ENCODE measurements around the gene IL17F. TPM values are rescaled to one million over a fixed set of nuclear protein-coding genes. Genes with fewer than 3 reads are reported as not detected.

Gene IL17F
- total RNA-seq, 1 experiment from 2014 or later = not detected

GRCh38 chr6:52190409-52190808, 53.9 kb downstream of the IL17F start:
- no peak for DNase-seq (ENCODE audit: low read depth)

- DNase-seq (ENCODE audit: low read depth) = no peak
These were observed 54.3 kb downstream of the IL17F start for GRCh38 chr6:52189974-52190373.

- DNase-seq (ENCODE audit: low read depth) = no peak
These were observed 57.2 kb downstream of the IL17F start for GRCh38 chr6:52187098-52187497.

Other genes with a start within 250 kb of the IL17F start
- under 0.01 and 0.11 TPM in 2 replicates for gene PKHD1, start 156.9 kb downstream of the IL17F start, total RNA-seq (2014; rRNA removed)
- not detected in 2 replicates for gene IL17A, start 58.1 kb downstream of the IL17F start, total RNA-seq (2014; rRNA removed)
- 137 and 149 TPM in 2 replicates for gene MCM3, start 40.2 kb upstream of the IL17F start, total RNA-seq (2014; rRNA removed)
- gene PAQR8, start 117.7 kb upstream of the IL17F start, total RNA-seq (2014; rRNA removed) = 7.2 and 9.2 TPM in 2 replicates
- gene EFHC1, start 175.8 kb upstream of the IL17F start, total RNA-seq (2014; rRNA removed) = 31.8 and 41.9 TPM in 2 replicates